Stimulated activated CD4-positive, alpha-beta T cell treated with anti-CD3 and anti-CD28 coated beads, Interleukin-15, amount 100 ng/mL, for 1 hour (primary cell): Measurements from ENCODE around the gene RGS7BP.
"Not testable (repeated sequence)": the region's sequence is repeated elsewhere in the genome, so short reads cannot be mapped to it uniquely, and the experiment has no call there.

Source experiments
- DNase-seq, 2 donors: peaks; one replicate each; pipeline ENCODE4 v3.0.0-alpha.2; 2020; ENCODE audit warnings: low read depth in 1 of 2, low spot score in 1 of 2

RGS7BP gene

GRCh38 chr5:64557911-64558310, 52.1 kb downstream of the RGS7BP start:
- DNase-seq = no peak

- not testable (repeated sequence) for DNase-seq
Measured at GRCh38 chr5:64558641-64559040, 52.8 kb downstream of the RGS7BP start.

GRCh38 chr5:64566310-64566916, 60.6 kb downstream of the RGS7BP start:
- DNase-seq = no peak

- DNase-seq = no peak
Measured at GRCh38 chr5:64569858-64570257, 64.0 kb downstream of the RGS7BP start.

GRCh38 chr5:64570395-64570996, 64.7 kb downstream of the RGS7BP start:
- DNase-seq = no peak

- no peak for DNase-seq
Measured at GRCh38 chr5:64575561-64575960, 69.7 kb downstream of the RGS7BP start.

- DNase-seq = no peak
Measured at GRCh38 chr5:64576250-64576649, 70.4 kb downstream of the RGS7BP start.

GRCh38 chr5:64585646-64586045, 79.8 kb downstream of the RGS7BP start:
- no peak for DNase-seq

- DNase-seq = no peak
Measured at GRCh38 chr5:64587370-64587769, 81.6 kb downstream of the RGS7BP start.

GRCh38 chr5:64592730-64593341, 87.0 kb downstream of the RGS7BP start:
- DNase-seq = no peak

GRCh38 chr5:64594025-64594424, 88.2 kb downstream of the RGS7BP start:
- no peak for DNase-seq

GRCh38 chr5:64594601-64595000, 88.8 kb downstream of the RGS7BP start:
- no peak for DNase-seq

- no peak for DNase-seq
Measured at GRCh38 chr5:64595031-64595855, 89.4 kb downstream of the RGS7BP start.

GRCh38 chr5:64599226-64599625, 93.4 kb downstream of the RGS7BP start:
- DNase-seq = no peak

GRCh38 chr5:64603676-64604075, 97.9 kb downstream of the RGS7BP start:
- DNase-seq = no peak

- no peak for DNase-seq
Measured at GRCh38 chr5:64606926-64607325, 101.1 kb downstream of the RGS7BP start.

- DNase-seq = no peak
Measured at GRCh38 chr5:64612344-64612961, 106.6 kb downstream of the RGS7BP start.

GRCh38 chr5:64615895-64616294, 110.1 kb downstream of the RGS7BP start:
- DNase-seq = no peak

GRCh38 chr5:64619609-64620008, 113.8 kb downstream of the RGS7BP start:
- DNase-seq = no peak

- no peak for DNase-seq
Measured at GRCh38 chr5:64622991-64623390, 117.2 kb downstream of the RGS7BP start.

GRCh38 chr5:64625678-64626077, 119.9 kb downstream of the RGS7BP start:
- DNase-seq = no peak
